Natural killer cell (primary cell): ENCODE results near the gene ABITRAM. TPM values are rescaled to one million over a fixed set of nuclear protein-coding genes. Genes with fewer than 3 reads are reported as not detected.

Source experiments
- ATAC-seq, 3 donors: fragments of 150-1000 bp in 2 of 3; fragments of 200-7000 bp in 1 of 3; cut with Tn5 transposase; 1 replicate in 1 of 3; 2 replicates in 2 of 3; pipeline ENCODE4 v1.10.0; 2021; ENCODE audit warnings: mild to moderate bottlenecking in 2 of 3, moderate library complexity in 2 of 3
- DNase-seq, 2 donors: peaks; one replicate each; pipeline versions ENCODE4 v3.0.0 to v3.0.0-alpha.2; 2013 to 2021; ENCODE audit warnings: mixed read lengths in 1 of 2
- H3K27ac ChIP-seq: one replicate; pipeline ENCODE4 v1.5.1; 2013; ENCODE audit warnings: mild to moderate bottlenecking, low read length
- H3K27me3 ChIP-seq: one replicate; pipeline ENCODE4 v1.6.1; 2013; ENCODE audit warnings: low read length; ENCODE audit not compliant: control insufficient read depth, insufficient read depth
- H3K36me3 ChIP-seq: one replicate; pipeline ENCODE4 v1.6.1; 2013; ENCODE audit warnings: low read length; ENCODE audit not compliant: control insufficient read depth, insufficient read depth
- H3K4me1 ChIP-seq: one replicate; pipeline ENCODE4 v1.6.1; 2013; ENCODE audit warnings: low read length; ENCODE audit not compliant: control insufficient read depth, insufficient read depth
- H3K4me3 ChIP-seq: one replicate; pipeline ENCODE4 v1.5.1; 2013; ENCODE audit warnings: low read length
- H3K9me3 ChIP-seq: one replicate; pipeline ENCODE4 v1.6.1; 2013; ENCODE audit warnings: low read length; ENCODE audit not compliant: control insufficient read depth, insufficient read depth
- H3K27ac Mint-ChIP-seq, 2 donors: one replicate each; pipeline ENCODE4 v1.8.0; 2022; ENCODE audit warnings: mild to moderate bottlenecking in 2 of 2, mixed read lengths in 2 of 2, moderate library complexity in 1 of 2
- H3K27me3 Mint-ChIP-seq, 2 donors: one replicate each; pipeline ENCODE4 v1.8.0; 2022; ENCODE audit warnings: low read depth in 2 of 2, mixed read lengths in 2 of 2
- H3K36me3 Mint-ChIP-seq: one replicate; pipeline ENCODE4 v1.8.0; 2022; ENCODE audit warnings: mixed read lengths
- H3K4me1 Mint-ChIP-seq, 2 donors: one replicate each; pipeline ENCODE4 v1.8.0; 2022; ENCODE audit warnings: mixed read lengths in 2 of 2
- H3K4me3 Mint-ChIP-seq: one replicate; pipeline ENCODE4 v1.8.0; 2022; ENCODE audit warnings: mild to moderate bottlenecking, moderate library complexity, mixed read lengths
- H3K9me3 Mint-ChIP-seq, 2 donors: one replicate each; pipeline ENCODE4 v1.8.0; 2022; ENCODE audit warnings: mixed read lengths in 2 of 2
- WGBS: methylation state at CpG from one replicate; pipeline ENCODE4 v1.1.7; 2013; ENCODE audit warnings: missing lambda C conversion rate; ENCODE audit not compliant: insufficient coverage; 5-methylcytosine and 5-hydroxymethylcytosine counted together
- intact Hi-C: fragments of 100-400 bp; cut with micrococcal nuclease; formaldehyde crosslinking; loops from one replicate; pipeline ENCODE4 v1.14.2; 2022
- total RNA-seq, 4 donors: library from RNA; stranded (reverse); fragments of 120-200 nt in 1 of 4; gene quantifications; one replicate each; pipeline versions ENCODE4 v1.2.3 to v1.2.4, GENCODE V29; 2013 to 2022
- TF ChIP-seq, protein P1 (sequence below): fragments of 200-600 bp; IDR thresholded peaks from one replicate; pipeline ENCODE4 v1.8.0; 2022; ENCODE audit warnings: antibody characterized with exemption

Gene ABITRAM
- total RNA-seq, 3 donors from 2014 or later (not counting 1 experiment from before 2014, with no cell fraction given): 5.9 to 8.1 (median 7.4) TPM

DNA sequence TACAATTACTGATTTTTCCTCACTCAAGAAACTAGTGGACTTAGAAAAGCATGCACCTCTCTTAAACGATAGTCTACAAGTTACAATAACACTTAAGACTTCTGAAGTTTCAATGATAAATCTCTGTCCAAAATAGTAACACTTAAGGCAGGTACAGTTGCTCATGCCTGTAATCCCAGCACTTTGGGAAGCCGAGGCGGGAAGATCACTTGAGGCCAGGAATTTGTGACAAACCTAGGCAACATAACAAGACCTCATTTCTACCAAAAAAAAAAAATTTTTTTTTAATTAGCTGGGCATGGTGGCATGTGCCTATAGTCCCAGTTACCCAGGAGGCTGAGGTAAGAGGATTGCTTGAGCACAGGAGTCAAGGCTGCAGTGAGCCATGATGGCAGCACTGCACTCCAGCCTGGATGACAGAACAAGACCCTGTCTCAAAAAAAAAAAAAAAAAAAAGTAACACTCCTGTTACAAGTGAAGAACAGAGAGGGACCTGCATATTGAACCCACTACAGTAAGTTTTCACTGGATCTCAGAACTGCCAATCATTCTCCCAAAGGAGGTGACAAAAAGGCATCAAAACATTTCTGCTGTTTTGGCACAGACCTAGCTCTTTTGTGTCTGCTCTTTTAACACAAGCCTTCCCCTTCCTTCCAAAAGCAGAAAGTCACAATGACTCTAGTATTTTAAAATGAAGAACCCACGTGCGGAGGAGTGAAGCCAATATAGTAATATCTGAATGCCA lies 3.5 kb downstream of the ABITRAM start:
- H3K4me3 Mint-ChIP-seq: no peak overlapping the region
- Histone ChIP-seq H3K9me3 (no peaks in the 10 kb centered on the region), H3K27ac (no peak overlapping the region), H3K4me3 (no peak overlapping the region), H3K27me3 (no peaks in the 10 kb centered on the region), H3K36me3 (peaks cover 9% of the 10 kb centered on the region), H3K4me1 (peaks cover 12% of the 10 kb centered on the region)
- H3K27me3 Mint-ChIP-seq: no peaks in the 10 kb centered on the region
- ATAC-seq (no peak), DNase-seq (no peak)
- peaks cover 20 to 29% of the 10 kb centered on the region in 2 donors for H3K4me1 Mint-ChIP-seq
- no peaks in the 10 kb centered on the region for H3K9me3 Mint-ChIP-seq
- TF ChIP-seq, protein P1, sequence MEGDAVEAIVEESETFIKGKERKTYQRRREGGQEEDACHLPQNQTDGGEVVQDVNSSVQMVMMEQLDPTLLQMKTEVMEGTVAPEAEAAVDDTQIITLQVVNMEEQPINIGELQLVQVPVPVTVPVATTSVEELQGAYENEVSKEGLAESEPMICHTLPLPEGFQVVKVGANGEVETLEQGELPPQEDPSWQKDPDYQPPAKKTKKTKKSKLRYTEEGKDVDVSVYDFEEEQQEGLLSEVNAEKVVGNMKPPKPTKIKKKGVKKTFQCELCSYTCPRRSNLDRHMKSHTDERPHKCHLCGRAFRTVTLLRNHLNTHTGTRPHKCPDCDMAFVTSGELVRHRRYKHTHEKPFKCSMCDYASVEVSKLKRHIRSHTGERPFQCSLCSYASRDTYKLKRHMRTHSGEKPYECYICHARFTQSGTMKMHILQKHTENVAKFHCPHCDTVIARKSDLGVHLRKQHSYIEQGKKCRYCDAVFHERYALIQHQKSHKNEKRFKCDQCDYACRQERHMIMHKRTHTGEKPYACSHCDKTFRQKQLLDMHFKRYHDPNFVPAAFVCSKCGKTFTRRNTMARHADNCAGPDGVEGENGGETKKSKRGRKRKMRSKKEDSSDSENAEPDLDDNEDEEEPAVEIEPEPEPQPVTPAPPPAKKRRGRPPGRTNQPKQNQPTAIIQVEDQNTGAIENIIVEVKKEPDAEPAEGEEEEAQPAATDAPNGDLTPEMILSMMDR: no peak
- intact Hi-C loops: no loop called here
- no peak overlapping the region for H3K27ac Mint-ChIP-seq
- WGBS: 96% methylated on average over 3 of the region's 5 CpGs
- no peaks in the 10 kb centered on the region for H3K36me3 Mint-ChIP-seq

GRCh38 chr9:108939975-108940374 lies 5.8 kb downstream of the ABITRAM start:
- Histone ChIP-seq H3K36me3 (peaks cover 9% of the 10 kb centered on the region), H3K9me3 (no peaks in the 10 kb centered on the region), H3K27ac (no peak overlapping the region), H3K27me3 (no peaks in the 10 kb centered on the region), H3K4me1 (no peaks in the 10 kb centered on the region), H3K4me3 (no peak overlapping the region)
- peaks cover under 1 to 9% of the 10 kb centered on the region in 2 donors for H3K4me1 Mint-ChIP-seq
- no peaks in the 10 kb centered on the region for H3K9me3 Mint-ChIP-seq
- no peak overlapping the region for H3K4me3 Mint-ChIP-seq
- 90% methylated on average over 2 of the region's 4 CpGs for WGBS
- no peaks in the 10 kb centered on the region for H3K36me3 Mint-ChIP-seq
- DNase-seq: no peak
- H3K27ac Mint-ChIP-seq: no peak overlapping the region
- ATAC-seq: no peak
- intact Hi-C loops: no loop called here
- no peaks in the 10 kb centered on the region for H3K27me3 Mint-ChIP-seq
- TF ChIP-seq, protein P1: no peak

DNA sequence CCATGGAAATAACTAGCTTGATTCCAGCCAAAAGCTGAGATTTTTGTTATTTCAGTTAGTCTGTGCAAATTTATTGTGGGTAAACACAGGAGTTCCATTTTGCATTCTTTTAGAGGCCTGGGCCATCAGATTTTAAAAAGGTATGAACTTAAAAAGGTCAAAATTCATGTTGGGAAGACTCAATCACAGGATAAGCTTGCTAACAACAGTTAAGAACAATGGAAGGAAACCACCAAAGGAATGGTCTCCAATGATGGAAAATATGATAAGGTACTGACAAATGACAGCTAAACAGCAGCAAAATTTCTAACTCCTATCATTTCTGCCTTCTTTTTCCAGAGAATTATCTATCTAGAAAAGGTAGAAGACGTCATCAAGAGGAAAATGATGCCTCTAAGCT lies 16.0 kb downstream of the ABITRAM start:
- no peak overlapping the region for H3K27ac ChIP-seq
- Mint-ChIP-seq H3K9me3 (no peaks in the 10 kb centered on the region), H3K36me3 (no peaks in the 10 kb centered on the region), H3K27ac (no peak overlapping the region), H3K27me3 (no peaks in the 10 kb centered on the region), H3K4me3 (no peak overlapping the region), H3K4me1 (no peaks in the 10 kb centered on the region)
- TF ChIP-seq, protein P1: no peak
- H3K4me3 ChIP-seq: no peak overlapping the region
- H3K9me3 ChIP-seq: no peaks in the 10 kb centered on the region
- no peaks in the 10 kb centered on the region for H3K4me1 ChIP-seq
- DNase-seq (no peak), ATAC-seq (no peak)
- intact Hi-C loops: loop anchor here (10.0 kb wide), 1 partner anchor 1485 kb away; no protein-coding TSS in a partner anchor
- H3K27me3 ChIP-seq: no peaks in the 10 kb centered on the region
- H3K36me3 ChIP-seq: no peaks in the 10 kb centered on the region
- WGBS: 100% methylated on average over 1 of the region's 1 CpG

DNA sequence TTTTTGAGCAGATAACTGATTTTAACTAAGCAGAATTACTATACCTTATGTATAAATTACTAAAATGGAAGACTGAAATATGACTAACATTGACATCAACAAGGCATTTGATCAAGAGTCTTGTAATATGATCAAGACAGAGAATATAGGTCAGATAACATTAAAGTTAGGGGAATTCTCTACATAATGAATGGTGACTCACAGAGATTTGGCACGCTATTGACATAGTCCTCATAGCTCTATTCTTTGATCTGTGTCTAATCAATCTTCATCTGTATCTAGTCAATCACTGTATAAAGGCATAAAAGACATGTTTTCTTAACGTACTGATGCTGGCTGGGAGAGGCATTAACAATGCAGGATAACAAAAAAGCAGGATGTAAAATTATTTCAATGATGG lies 17.4 kb downstream of the ABITRAM start:
- Histone ChIP-seq H3K36me3 (no peaks in the 10 kb centered on the region), H3K4me3 (no peak overlapping the region), H3K27me3 (no peaks in the 10 kb centered on the region), H3K4me1 (no peaks in the 10 kb centered on the region), H3K27ac (no peak overlapping the region), H3K9me3 (no peaks in the 10 kb centered on the region)
- WGBS: 100% methylated on average over 2 of the region's 2 CpGs
- no peaks in the 10 kb centered on the region for H3K9me3 Mint-ChIP-seq
- no peaks in the 10 kb centered on the region for H3K36me3 Mint-ChIP-seq
- TF ChIP-seq, protein P1: no peak
- no peak overlapping the region for H3K27ac Mint-ChIP-seq
- DNase-seq (no peak), ATAC-seq (no peak)
- intact Hi-C loops: loop anchor here (10.0 kb wide), 1 partner anchor 1487 kb away; no protein-coding TSS in a partner anchor
- no peaks in the 10 kb centered on the region for H3K4me1 Mint-ChIP-seq
- H3K4me3 Mint-ChIP-seq: no peak overlapping the region
- no peaks in the 10 kb centered on the region for H3K27me3 Mint-ChIP-seq
